H4 (cell line): ENCODE results near the gene LYST. TPM values are rescaled to one million over a fixed set of nuclear protein-coding genes. Genes with fewer than 3 reads are reported as not detected.
A peak's percentile ranks its signal among the peaks of the same experiment; 100 is the strongest.
"Not testable (repeated sequence)": the region's sequence is repeated elsewhere in the genome, so short reads cannot be mapped to it uniquely, and the experiment has no call there.

Experiments
- DNase-seq: peaks from one replicate; pipeline ENCODE4 v3.0.0-alpha.2; 2015; ENCODE audit warnings: low spot score
- total RNA-seq: library from RNA; depleted of rRNA; stranded (reverse); fragments of >200 nt; shearing (Covaris generic); gene quantifications from 2 replicates; pipeline ENCODE4 v1.2.3, GENCODE V29; 2014

The LYST gene
- total RNA-seq, 1 experiment from 2014 or later, result 8.4 TPM

DNA sequence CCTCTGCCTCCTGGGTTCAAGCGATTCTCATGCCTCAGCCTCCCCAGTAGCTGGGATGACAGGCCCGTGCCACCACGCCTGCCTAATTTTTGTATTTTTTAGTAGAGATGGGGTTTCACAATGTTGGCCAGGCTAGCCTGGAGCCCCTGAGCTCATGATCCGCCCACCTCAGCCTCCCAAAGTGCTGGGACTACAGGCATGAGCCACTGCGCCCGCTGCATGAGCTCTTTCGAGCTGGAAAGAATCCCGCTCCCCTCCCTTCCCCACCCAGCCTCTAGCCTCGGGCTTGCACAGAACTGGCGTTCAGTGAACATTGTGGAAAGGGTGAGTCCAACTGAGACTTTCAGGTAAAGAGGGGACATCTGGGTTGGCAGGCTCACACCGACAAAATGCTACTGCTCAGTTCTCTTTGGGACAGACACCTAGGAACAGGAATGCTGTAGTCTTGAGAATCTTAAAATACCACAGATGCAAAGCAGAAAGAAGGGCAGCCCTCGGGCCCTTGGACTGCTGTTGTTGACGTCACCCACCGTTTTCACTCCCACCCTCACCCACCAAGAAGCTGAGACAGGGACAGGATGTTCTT, 207.4 kb downstream of the LYST start:
- no peak for DNase-seq

DNA sequence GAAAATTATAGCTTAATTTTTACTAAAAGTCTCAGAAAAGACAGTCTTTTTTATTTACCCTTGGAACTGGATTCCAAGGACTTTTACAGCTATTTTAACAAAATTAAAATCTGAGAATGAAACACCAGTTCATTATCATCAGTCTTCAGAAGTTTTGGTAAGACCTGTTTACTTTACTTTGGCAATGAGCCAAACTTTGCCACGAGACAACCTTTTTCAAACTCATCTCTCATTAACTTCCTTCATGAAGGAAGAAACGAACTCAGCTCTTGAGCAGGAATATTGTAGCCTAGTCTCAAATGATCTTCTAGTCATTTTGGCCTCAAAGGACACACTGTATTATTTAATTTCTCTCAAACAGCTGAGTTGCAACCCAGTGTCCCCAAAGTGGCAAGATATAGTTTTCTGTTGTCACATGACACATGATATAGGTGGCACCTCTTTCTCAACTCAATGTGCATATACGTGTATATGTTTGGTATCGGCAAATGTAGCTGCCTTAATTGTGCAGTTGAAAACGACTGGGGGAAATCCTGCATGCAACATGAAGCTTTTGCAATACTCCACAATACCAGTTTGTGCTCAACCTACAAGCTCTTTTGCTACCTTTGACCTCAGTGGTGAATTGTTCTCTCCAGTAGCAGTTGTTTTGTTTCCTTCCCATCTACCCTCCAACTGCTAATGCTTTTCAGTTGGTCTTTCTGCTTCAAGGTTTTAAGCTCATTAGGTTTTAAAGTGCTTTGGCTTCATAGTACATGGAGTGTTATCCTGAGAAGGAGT, 208.8 kb downstream of the LYST start:
- DNase-seq, result no peak

DNA sequence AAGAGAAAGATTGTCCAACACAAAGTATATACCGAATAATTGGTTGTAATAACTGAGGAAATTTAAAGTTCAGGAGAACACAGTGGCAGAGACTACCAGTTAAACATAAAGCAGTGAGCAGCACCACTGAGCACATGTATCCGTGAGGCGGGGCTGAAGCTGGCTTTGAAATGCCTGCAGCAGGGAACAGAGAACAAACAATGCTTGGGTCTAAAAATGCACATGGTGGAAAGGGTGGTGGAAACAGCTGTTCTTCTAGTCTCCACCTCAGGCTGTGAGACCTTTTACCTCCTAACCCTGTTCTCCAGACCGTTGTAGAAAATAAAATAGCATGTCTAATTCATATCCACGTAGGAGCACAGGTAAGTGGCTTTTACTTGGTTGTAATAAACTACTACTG, 209.4 kb downstream of the LYST start:
- DNase-seq, result no peak

DNA sequence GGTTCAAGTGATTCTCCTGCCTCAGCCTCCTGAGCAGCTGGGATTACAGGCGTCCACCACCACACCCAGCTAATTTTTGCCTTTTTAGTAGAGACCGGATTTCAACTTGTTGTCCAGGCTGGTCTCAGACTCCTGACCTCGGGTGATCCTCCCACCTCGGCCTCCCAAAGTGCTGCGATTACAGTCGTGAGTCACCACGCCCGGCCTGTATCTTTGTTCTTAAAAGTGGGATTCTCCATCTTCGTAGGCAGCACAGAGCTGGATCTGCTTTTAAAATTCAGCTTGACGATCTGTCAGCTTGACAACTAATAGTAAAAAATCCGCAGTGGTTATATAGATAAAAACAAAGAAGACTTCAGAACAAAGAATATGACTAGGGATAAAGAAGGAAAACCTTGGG, 214.3 kb downstream of the LYST start:
- no peak for DNase-seq

DNA sequence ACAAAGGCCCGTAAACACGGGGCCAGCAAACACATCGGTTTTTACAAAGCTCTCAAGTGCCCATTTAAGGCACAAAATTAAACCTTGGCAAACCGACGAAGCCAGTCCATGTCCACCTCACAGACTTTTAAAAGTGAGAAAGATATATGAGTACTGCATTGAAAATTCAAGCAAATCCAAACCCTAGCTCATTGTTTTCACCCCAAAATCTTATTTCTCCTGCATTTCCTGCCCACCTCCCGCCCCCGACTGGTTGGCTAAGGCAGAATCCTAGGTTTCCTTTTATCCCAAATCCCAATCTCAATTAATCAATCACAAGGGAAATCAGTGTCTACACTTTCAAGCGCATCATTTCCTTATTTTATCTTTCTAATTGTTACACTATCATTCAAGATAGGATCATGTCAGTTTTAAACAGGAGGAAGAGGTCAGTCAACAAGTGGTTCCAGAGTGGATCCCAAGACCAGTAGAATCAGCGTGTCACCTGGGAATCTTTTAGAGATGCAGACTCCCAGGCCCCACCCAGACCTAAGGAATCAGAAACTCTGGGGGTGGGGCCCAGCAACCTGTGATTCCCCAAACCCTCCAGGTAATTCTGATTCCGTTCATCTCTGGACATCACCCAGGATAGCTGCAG, 215.4 kb downstream of the LYST start:
- no peak for DNase-seq

DNA sequence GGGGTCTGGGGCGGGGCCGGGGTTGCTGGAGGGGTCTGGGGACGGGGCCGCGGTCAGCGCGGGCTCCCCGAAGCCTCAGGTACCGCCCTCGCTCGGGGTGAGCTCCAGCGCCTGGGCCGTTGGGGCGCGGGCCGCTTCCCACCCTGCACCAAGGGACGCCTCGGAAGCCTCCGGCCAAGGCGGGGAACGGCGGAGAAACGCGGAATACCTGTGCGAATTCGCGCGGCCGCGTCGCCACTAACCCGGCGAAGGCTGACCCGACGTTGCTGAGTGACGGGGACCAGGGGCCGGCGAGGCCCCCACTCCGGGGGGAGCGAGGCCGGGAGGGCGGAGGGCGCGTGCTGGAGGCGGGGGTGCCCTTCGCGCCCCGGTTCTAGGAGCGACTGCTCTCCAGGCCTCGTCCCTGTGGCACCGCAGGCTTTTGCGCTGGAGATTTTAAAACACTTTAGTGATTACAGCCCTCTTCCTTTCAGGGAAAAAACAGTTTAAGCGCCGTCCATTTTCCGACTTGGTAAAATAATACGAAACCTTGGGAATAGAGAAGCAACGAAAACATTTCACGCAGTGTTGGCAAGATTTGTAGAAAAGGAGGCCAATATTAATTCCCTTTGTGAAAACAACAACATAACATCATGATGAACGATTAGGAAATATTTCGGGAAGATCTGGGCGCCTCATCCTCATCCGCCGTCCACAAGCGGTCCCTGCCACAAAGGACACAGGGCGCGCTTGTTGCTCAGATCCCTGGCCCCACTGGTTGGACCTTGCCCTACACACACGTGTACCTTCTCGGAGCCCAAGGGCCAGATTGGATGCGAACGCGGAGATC, 216.2 kb downstream of the LYST start:
- DNase-seq, result no peak

DNA sequence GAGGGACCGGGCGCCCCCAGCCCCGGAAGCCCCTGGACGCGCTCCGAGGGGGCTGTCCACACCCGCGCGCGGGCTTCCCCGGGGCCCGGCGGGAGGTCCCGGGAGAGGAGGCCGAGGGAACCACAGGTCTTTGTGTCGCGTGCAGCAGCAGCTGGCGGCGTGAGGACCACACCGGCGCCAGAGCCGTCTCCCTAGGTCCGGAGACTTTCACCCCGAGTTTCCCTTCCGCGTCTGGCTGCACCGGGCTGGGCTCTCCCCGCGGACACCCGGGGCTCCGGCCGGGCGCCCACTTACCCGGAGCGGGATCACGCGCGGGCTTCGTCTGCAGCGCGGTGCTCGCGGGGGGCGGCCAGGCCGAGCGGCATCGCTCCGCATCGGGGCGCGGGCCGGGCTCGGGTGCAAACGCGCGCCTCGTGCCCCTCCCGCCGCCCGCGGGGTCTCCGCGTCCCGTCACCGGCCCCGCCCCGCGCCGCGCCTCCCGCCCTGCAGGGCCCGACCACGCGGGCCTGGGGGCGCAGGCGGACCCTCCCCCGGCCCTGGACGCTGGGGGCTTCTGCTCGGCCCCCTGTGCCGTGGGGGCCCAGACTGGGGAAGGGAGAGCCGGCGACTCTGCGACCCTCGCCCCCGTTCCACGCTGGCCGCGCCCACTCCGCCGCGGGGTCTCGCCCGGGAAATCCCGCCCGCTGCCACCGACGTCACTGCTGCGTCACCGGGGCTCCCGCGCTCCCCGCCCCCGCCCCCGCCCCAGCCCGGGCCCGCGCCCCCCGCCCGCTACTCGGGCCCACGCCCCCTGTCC, 217.1 kb downstream of the LYST start, which contains the start of gene GNG4:
Gene GNG4, minus strand, starts transcription at position 417 of the 796 bp plus-strand sequence. CDS start 65,946 bp downstream, outside the sequence.
- no peak for DNase-seq

DNA sequence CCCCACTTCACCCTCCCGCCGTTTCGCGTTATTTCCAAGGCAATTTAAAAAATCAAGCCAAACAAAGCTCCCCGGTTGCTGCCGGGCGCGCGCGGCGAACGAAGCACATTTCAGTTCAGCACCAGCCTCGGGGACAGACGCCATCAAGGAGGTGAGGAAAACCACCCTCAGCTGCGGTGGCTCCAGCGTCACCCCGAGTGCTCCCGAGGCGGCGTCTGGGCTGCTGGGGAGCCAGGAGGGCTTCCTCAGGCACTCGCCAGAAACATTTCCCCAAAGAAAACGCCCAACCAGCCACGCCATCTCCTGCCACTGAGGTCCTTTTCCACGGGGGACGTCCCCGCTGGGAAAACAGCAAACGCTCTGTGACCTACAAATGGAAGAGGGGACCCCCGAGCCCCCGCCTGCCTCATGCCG, 217.7 kb downstream of the LYST start:
- no peak for DNase-seq

DNA sequence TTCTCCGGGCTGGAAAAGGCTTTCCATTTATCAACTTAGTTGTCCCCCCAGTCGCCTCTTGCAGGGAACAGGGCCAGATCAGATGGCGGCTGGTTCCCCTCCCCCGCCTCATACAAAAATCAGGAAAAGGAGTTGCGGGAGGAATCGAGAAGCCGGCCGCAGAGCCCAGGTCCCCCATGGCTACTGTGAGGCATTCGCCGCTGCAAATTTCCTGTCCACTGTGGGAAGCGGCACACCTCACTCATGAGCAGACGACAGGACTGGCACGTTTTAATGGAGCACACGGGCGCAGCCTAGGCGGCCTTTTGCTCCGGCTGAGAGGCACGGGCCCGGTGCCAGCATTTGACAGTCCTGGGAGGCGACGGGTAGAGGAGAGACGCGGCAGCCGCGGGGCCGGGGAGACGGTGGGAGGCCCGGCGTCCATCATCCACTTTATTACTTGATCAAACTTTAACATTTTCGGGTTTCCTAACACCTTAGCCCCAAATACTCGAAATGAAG, 218.2 kb downstream of the LYST start:
- DNase-seq, result no peak

DNA sequence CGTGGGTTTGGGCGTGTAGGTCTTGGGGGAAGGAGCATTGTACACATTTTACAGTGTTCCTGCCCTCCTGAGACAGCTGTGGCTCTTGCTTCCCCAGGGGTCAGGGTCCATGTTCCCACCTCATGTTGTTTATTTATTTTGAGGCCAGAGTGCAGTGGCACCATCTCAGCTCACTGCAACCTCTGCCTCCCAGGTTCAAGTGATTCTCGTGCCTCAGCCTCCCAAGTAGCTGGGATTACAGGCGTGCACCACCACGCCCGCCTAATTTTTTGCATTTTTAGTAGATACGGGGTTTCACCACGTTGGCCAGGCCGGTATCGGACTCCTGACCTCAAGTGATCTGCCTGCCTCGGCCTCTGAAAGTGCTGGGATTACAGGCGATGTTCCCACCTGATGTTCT, 219.2 kb downstream of the LYST start:
- DNase-seq, result not testable (repeated sequence)

DNA sequence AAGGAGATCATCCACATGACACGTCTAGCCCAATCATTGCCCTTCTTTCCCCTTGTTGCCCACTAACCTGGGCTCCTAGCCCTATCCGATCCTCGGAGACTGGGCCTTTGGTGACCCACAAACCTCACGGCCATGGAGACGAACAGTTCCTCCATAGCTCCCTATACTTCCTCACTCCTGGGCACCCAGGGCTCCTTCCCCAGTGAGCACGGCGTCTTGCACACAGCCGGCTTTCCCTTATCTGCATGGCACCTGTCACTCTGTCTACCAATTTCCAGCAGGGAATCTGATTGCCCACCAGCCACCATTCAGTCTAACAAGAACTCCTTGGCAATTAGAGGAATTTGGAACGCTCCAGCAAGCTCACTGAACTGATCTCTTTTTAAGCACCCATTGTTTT, 220.2 kb downstream of the LYST start:
- no peak for DNase-seq

DNA sequence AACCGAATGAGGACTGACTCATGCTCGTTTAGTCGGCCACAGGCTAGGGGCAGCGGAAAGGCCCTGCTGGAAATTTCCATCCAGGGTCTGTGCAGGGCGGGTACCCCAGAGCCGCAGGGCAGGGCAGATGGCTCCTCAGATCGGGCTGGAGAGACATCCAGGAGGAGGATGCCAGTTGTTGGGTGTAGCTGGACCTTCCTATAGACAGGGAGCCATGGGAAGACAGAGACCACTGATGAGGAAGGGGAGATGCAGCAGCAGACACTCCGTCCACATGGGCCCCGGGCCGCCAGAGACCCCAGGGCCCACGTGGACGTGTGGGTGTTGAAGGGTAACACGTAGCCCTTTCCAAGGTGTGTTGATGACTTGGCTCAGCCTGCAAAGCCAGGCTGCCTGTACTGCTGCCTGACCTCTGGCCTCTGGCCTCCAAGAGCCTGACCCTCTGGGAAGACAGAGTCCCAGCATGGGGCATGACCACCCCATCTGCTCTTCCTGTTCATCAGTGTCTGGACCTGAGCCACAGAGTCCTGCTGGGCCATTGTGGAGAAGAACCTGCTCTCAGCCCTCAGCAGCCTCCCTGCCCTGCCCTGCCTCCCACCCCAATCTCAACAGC, 221.9 kb downstream of the LYST start:
- no peak for DNase-seq

DNA sequence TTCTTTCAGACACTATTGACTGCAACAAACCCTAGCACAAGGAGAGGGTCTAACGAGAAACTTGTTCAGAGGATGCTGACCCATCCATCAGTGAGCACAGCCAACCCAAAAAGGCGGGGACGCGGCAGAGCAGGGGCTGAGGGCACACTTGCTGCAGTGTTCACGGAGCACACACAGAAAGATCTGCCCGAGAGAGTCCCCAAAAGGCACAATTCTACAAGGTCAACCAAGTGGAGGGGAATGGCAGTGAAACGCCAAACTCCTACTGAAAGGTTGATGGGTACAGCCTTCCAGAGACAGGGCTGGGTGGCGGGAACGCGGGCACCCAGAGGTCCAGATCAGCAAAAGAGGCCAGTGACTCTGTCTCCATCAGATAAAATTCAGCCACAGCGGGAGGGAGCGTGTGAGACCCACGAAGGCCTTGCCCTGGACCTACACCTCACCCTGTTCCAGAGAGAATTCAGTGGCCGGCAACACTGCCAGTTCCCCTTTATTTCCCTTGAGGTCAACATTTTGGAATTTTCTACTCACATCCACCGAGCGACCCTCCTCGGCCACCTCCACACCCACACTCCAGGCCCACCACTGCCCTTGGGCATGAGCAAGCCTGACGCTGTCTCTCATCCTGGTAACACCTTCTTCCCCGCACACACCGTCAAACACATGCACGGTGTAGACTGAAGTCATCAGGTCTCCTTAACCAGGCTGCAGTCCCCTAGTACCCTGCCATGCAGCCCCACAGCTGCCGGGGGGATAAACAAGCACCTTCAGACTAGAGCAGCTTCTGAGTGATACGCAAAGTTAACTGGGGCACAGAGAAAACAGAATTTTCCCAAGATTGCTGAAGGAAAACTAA, 222.6 kb downstream of the LYST start:
- no peak for DNase-seq

DNA sequence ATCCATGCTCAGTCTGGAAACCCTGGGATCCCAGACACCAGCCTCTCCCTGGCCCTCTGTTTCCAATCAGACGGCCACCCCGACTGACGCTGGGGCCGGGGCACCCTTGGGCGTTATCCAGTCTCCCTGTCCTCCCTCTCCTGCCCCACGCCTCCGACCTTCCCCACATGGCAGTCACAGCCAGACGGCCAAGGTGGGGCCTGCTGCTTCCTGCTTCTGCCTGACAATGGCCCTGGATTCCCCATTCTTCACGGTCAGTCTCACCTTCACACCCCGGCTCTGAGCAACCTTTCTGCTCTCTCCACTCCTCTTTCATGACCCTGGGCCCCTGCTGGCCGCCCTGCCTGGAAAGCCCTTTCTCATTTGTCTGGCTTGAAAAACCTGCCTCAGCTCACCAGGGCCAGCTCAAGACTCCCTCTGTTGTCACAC, 223.7 kb downstream of the LYST start:
- no peak for DNase-seq

DNA sequence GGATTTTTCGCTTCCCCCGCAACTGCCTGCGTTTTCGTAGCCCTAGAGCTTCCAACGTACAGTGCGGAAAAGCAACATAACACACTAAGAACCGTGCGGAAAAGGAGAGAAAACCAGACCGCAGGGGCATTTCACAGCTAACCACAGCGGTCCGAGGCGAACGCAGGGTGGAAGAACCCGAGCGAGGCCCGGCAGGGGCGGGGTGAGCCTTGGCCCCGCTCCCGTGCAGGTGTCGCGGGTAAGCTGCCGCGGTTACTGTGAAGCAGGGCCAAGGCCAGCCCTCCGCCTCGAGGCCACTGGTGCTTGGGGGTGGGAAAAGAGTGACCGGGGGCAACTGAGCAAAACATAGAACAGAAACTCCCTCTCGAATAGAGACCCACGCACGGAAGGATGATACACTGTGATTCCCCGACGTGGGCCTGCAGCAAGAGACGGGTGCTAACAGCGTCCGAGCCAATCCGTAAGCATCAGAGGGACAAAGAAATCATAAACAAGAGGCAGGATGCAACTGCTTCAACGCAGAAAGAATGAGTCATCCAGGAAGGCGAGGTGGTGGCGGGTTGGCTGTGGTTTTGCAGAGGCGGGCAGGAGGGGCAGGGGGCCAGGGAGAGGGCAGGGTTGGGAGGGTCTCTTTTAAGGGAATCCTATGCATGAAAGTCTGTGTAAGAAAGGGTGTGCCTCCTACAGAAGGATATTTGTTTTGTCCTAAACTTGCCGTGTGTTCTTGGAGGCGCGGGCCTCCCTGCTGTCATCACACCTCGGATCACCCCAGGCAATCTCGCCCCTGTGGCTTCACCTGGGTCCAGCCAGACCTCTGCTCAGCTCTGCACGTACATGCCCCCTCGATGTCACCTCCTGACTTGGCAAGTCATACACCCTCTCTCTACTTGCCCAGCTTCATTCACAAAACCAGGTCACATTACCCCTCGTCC, 224.4 kb downstream of the LYST start:
- peak; percentile 88 for DNase-seq

DNA sequence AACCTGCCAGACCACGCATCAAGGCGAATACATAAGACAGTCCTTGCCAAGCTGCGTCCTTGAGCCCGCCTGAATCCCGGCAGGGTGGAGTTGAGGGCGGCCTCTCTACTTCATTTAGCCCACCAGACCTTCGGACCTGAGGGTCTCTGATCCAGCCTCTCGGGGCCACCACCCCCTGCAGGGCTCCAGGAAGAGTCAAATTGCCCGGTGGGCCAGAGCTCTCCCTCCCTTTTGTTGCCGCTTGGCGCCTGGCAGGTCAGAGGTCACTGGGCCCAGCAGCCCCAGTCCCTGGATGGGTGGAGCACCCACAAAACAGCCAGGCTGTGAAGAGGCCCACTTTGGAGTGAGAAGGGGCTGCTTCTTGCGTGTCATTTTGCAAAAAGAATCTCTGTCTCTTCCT, 226.1 kb downstream of the LYST start:
- DNase-seq, result no peak

DNA sequence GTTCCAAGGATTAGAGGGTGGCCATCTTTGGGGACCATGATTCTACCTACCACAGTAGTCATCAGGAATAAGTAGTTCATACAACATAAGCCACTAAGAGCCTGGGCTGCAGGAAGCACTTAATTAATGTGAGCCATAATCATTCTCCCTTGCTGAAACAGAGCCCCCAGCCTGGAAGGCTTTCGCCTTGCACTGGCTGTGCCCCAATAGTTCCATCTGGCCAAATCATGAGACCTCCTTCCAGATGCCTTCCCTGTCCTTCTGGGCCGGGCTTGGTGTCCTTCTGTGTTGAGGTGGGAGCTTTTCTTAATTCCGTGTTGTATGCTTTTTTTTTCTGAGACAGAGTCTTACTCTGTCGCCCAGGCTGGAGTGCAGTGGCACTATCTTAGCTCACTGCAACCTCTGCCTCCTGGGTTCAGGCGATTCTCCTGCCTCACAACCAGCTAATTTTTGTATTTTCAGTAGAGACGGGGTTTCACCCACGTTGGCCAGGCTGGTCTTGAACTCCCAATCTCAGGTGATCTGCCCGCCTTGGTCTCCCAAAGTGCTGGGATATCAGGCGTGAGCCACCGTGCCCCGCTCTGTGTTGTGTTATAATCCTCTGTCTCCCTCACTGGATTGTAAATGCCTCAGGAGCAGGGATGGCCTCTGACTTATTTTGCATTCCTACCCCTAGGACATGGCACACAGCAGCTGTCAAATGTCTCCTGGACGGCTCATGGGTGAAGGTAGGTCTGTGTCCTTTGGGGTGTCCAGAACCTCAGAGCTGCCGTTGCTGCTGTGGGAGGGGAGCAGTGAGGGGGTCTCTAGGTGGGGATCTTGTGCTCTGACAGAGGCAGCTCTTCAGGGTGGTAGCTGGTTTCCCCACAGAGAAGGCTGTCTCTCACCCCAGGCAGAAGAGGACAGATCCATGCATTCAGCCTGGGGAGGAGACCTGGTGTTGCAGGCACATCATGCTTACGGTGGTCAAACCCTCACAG, 227.2 kb downstream of the LYST start:
- no peak for DNase-seq
